ENCODE results near the gene PARS2.

DNA sequence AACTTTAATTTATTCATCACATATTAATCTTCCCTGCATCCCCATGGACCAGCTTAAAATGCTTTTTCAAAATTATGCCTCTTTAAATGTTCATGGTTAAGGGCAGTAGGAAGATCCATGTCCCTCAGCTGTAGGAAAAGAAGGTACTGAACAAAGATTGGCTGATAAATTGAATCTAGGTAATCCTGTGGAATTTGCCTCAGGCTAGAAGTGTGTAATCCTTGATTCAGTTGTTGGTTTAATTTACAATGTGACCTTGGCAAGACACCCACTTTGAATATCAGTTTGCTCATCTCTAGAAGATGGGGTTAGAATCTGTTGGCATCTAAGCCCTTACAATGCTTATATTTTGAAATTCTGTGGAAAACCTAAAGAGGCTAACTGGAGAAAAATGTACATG is 42.6 kb downstream of the PARS2 start:
- TF ChIP-seq, protein P1, sequence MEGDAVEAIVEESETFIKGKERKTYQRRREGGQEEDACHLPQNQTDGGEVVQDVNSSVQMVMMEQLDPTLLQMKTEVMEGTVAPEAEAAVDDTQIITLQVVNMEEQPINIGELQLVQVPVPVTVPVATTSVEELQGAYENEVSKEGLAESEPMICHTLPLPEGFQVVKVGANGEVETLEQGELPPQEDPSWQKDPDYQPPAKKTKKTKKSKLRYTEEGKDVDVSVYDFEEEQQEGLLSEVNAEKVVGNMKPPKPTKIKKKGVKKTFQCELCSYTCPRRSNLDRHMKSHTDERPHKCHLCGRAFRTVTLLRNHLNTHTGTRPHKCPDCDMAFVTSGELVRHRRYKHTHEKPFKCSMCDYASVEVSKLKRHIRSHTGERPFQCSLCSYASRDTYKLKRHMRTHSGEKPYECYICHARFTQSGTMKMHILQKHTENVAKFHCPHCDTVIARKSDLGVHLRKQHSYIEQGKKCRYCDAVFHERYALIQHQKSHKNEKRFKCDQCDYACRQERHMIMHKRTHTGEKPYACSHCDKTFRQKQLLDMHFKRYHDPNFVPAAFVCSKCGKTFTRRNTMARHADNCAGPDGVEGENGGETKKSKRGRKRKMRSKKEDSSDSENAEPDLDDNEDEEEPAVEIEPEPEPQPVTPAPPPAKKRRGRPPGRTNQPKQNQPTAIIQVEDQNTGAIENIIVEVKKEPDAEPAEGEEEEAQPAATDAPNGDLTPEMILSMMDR (conservative IDR thresholded peaks at IDR 0.05 in 1 of 2, IDR thresholded peaks at IDR 0.05 in 1 of 2; ENCODE audit: extremely low read depth in 1 of 2, insufficient read depth in 1 of 2, low read depth in 1 of 2, low read length in 2 of 2) = no peak
- no peak for TF ChIP-seq EZH2 (IDR thresholded peaks at IDR 0.05; ENCODE audit: borderline replicate concordance, low read length)
